ENCODE data around the gene SMARCA5.

- TF ChIP-seq EZH2 (IDR thresholded peaks at IDR 0.05) (no peak), POLR2AphosphoS5 (IDR thresholded peaks at IDR 0.05; ENCODE audit: borderline replicate concordance, low read depth, low read length) (no peak)
These were observed 7.5 kb upstream of the SMARCA5 start for GRCh38 chr4:143506031-143506430.

Data from SK-N-MC (cell line).